ENCODE measurements around the gene DIS3. TPM values are rescaled to one million over a fixed set of nuclear protein-coding genes. Genes with fewer than 3 reads are reported as not detected.
A peak's percentile ranks its signal among the peaks of the same experiment; 100 is the strongest.

The DIS3 gene
- total and polyA plus RNA-seq, 2 of the 13 experiments (the other 11 are each of a cell fraction or from before 2014, with no cell fraction given), result 13.2 to 35.0 TPM

DNA sequence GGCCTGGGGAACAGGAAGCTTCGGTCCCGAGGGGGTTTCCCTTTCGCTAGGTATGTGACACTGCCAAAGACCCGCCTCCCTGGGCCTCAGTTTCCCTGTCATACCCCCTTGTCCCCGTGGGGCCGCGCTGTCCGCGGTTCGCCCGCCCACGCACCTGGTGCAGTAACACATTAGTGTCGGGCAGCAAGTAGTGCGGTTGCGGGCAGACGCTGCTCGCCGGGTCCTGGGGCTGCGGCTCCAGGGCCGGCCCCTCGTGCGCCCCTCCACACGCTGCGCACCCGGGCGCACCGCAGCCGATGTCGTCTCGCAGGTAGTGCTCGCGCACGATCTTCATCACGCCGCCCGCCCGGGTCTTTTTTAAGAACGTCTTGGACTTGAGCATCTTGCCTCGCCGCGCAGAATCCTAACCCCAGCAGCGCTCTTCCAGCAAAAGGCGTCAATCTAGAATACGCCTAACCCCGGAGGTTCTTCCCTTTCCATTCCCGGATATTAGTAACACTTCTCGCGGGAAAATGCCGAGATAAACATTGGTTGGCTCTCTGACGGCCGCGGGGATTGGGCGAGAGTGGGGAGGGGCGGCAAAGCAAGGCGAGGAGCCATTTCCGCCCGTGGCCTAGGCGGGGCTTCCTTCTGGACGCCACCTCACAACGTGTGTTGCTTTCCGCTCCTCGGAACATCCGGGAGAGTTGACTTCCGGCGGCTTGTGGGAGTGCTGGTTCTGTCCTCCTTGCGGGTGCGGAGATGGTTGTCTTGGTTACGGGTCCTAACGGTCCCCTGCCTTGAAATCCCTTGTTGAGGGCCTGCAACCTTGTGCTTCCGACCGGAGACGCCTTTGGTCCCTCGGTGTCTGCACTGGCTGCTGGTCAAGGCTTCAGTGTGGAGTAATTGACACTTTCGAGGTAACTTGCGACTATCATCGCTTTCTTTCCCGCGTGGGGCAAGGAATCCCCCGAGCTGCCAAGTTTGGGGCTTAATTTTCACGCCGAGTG is at the start of gene DIS3, which contains the start of gene PIBF1 (continued):
- TF ChIP-seq, protein P1, sequence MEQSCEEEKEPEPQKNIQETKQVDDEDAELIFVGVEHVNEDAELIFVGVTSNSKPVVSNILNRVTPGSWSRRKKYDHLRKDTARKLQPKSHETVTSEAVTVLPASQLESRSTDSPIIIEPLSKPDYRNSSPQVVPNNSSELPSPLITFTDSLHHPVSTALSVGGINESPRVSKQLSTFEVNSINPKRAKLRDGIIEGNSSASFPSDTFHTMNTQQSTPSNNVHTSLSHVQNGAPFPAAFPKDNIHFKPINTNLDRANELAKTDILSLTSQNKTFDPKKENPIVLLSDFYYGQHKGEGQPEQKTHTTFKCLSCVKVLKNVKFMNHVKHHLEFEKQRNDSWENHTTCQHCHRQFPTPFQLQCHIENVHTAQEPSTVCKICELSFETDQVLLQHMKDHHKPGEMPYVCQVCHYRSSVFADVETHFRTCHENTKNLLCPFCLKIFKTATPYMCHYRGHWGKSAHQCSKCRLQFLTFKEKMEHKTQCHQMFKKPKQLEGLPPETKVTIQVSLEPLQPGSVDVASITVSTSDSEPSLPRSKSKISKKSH (CRISPR knock-in tag; IDR thresholded peaks at IDR 0.05; ENCODE audit: borderline replicate concordance), result no peak
- TF ChIP-seq ZBTB20 (CRISPR knock-in tag; IDR thresholded peaks at IDR 0.05; ENCODE audit: borderline replicate concordance, low read depth) (0 out of 2 replicates have a peak, but pooled peaks have one; percentile 48), ZNF24 (IDR thresholded peaks at IDR 0.05) (no peak), NONO (IDR thresholded peaks at IDR 0.05) (no peak), NONO (CRISPR knock-in tag; conservative IDR thresholded peaks at IDR 0.05) (no peak), CREB1 (IDR thresholded peaks at IDR 0.05) (peak; percentile 62), CREB1 (CRISPR knock-in tag; IDR thresholded peaks at IDR 0.05) (peak; percentile 86), KLF6 (CRISPR knock-in tag; IDR thresholded peaks at IDR 0.05) (no peak; the same call in 1 of the 2 replicates), MEF2D (CRISPR knock-in tag; IDR thresholded peaks at IDR 0.05) (peak; percentile 70; the same call in 1 of the 2 replicates), KLF11 (CRISPR knock-in tag; IDR thresholded peaks at IDR 0.05) (0 out of 2 replicates have a peak, but pooled peaks have one; percentile 59)
- TF ChIP-seq, protein P2, sequence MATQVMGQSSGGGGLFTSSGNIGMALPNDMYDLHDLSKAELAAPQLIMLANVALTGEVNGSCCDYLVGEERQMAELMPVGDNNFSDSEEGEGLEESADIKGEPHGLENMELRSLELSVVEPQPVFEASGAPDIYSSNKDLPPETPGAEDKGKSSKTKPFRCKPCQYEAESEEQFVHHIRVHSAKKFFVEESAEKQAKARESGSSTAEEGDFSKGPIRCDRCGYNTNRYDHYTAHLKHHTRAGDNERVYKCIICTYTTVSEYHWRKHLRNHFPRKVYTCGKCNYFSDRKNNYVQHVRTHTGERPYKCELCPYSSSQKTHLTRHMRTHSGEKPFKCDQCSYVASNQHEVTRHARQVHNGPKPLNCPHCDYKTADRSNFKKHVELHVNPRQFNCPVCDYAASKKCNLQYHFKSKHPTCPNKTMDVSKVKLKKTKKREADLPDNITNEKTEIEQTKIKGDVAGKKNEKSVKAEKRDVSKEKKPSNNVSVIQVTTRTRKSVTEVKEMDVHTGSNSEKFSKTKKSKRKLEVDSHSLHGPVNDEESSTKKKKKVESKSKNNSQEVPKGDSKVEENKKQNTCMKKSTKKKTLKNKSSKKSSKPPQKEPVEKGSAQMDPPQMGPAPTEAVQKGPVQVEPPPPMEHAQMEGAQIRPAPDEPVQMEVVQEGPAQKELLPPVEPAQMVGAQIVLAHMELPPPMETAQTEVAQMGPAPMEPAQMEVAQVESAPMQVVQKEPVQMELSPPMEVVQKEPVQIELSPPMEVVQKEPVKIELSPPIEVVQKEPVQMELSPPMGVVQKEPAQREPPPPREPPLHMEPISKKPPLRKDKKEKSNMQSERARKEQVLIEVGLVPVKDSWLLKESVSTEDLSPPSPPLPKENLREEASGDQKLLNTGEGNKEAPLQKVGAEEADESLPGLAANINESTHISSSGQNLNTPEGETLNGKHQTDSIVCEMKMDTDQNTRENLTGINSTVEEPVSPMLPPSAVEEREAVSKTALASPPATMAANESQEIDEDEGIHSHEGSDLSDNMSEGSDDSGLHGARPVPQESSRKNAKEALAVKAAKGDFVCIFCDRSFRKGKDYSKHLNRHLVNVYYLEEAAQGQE (IDR thresholded peaks at IDR 0.05; ENCODE audit: borderline replicate concordance in 1 of 2, low read depth in 1 of 2, low read length in 2 of 2), result no peak
- TF ChIP-seq, protein P3, sequence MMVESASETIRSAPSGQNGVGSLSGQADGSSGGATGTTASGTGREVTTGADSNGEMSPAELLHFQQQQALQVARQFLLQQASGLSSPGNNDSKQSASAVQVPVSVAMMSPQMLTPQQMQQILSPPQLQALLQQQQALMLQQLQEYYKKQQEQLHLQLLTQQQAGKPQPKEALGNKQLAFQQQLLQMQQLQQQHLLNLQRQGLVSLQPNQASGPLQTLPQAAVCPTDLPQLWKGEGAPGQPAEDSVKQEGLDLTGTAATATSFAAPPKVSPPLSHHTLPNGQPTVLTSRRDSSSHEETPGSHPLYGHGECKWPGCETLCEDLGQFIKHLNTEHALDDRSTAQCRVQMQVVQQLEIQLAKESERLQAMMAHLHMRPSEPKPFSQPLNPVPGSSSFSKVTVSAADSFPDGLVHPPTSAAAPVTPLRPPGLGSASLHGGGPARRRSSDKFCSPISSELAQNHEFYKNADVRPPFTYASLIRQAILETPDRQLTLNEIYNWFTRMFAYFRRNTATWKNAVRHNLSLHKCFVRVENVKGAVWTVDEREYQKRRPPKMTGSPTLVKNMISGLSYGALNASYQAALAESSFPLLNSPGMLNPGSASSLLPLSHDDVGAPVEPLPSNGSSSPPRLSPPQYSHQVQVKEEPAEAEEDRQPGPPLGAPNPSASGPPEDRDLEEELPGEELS (CRISPR knock-in tag; IDR thresholded peaks at IDR 0.05), result no peak; the same call in 1 of the 2 replicates
- TF ChIP-seq, protein P4, sequence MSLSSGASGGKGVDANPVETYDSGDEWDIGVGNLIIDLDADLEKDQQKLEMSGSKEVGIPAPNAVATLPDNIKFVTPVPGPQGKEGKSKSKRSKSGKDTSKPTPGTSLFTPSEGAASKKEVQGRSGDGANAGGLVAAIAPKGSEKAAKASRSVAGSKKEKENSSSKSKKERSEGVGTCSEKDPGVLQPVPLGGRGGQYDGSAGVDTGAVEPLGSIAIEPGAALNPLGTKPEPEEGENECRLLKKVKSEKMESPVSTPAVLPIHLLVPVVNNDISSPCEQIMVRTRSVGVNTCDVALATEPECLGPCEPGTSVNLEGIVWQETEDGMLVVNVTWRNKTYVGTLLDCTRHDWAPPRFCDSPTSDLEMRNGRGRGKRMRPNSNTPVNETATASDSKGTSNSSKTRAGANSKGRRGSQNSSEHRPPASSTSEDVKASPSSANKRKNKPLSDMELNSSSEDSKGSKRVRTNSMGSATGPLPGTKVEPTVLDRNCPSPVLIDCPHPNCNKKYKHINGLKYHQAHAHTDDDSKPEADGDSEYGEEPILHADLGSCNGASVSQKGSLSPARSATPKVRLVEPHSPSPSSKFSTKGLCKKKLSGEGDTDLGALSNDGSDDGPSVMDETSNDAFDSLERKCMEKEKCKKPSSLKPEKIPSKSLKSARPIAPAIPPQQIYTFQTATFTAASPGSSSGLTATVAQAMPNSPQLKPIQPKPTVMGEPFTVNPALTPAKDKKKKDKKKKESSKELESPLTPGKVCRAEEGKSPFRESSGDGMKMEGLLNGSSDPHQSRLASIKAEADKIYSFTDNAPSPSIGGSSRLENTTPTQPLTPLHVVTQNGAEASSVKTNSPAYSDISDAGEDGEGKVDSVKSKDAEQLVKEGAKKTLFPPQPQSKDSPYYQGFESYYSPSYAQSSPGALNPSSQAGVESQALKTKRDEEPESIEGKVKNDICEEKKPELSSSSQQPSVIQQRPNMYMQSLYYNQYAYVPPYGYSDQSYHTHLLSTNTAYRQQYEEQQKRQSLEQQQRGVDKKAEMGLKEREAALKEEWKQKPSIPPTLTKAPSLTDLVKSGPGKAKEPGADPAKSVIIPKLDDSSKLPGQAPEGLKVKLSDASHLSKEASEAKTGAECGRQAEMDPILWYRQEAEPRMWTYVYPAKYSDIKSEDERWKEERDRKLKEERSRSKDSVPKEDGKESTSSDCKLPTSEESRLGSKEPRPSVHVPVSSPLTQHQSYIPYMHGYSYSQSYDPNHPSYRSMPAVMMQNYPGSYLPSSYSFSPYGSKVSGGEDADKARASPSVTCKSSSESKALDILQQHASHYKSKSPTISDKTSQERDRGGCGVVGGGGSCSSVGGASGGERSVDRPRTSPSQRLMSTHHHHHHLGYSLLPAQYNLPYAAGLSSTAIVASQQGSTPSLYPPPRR (CRISPR knock-in tag; IDR thresholded peaks at IDR 0.05; ENCODE audit: borderline replicate concordance), result peak; percentile 32; the same call in 1 of the 2 replicates

Measured in HepG2 (cell line).